ENCODE data around the gene ANXA2.
"Not testable (repeated sequence)": the region's sequence is repeated elsewhere in the genome, so short reads cannot be mapped to it uniquely, and the experiment has no call there.

The ANXA2 gene

GRCh38 chr15:60421544-60421943 lies 23.8 kb upstream of the ANXA2 start:
- Histone ChIP-seq H3K4me1 (ENCODE audit: insufficient read depth, low read length) (peaks cover 9% of the 10 kb centered on the region; the same call in 1 of the 2 replicates), H3K27ac (ENCODE audit: low read depth, low read length) (no peak overlapping the region), H3K9ac (ENCODE audit: low read depth, low read length) (no peak overlapping the region), H3K4me3 (ENCODE audit: low read length) (no peak overlapping the region), H3K9me3 (ENCODE audit: insufficient read depth, low read depth, low read length) (no peaks in the 10 kb centered on the region), H3K27me3 (ENCODE audit: insufficient read depth, low read length) (no peaks in the 10 kb centered on the region), H3K36me3 (ENCODE audit: insufficient read depth, low read length) (peaks cover 36% of the 10 kb centered on the region)
- WGBS = 100% methylated on average over 1 of the region's 1 CpG

- Histone ChIP-seq H3K9ac (ENCODE audit: low read depth, low read length) (no peak overlapping the region), H3K27ac (ENCODE audit: low read depth, low read length) (no peak overlapping the region), H3K9me3 (ENCODE audit: insufficient read depth, low read depth, low read length) (no peaks in the 10 kb centered on the region), H3K27me3 (ENCODE audit: insufficient read depth, low read length) (no peaks in the 10 kb centered on the region), H3K36me3 (ENCODE audit: insufficient read depth, low read length) (peaks cover 25% of the 10 kb centered on the region), H3K4me1 (ENCODE audit: insufficient read depth, low read length) (peaks cover 9% of the 10 kb centered on the region; the same call in 1 of the 2 replicates), H3K4me3 (ENCODE audit: low read length) (no peak overlapping the region)
- 95% methylated on average over 2 of the region's 2 CpGs for WGBS
Measured at GRCh38 chr15:60420203-60420716, 22.5 kb upstream of the ANXA2 start.

DNA sequence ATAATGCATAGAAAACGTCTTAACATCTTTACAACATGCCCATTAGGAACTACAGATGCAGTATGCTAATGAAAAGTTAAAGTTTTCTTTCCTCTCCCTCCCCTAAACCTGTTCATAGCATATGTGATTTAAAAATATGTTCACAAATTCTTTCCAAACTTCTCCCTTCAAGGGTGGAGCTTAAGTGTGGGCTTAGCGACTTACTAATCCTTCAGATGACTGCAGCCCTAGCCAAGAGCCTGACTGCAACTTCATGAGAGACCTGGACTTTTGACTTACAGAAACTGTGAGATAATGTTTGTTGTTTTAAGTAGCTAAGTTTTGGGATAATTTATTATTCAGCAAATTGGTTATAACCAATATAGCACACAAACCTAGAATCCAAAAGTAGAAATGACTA lies 22.0 kb upstream of the ANXA2 start:
- peaks cover 9% of the 10 kb centered on the region; the same call in 1 of the 2 replicates for H3K4me1 ChIP-seq (ENCODE audit: insufficient read depth, low read length)
- H3K9ac ChIP-seq (ENCODE audit: low read depth, low read length) = no peak overlapping the region
- H3K9me3 ChIP-seq (ENCODE audit: insufficient read depth, low read depth, low read length) = no peaks in the 10 kb centered on the region
- H3K27ac ChIP-seq (ENCODE audit: low read depth, low read length) = no peak overlapping the region
- H3K27me3 ChIP-seq (ENCODE audit: insufficient read depth, low read length) = no peaks in the 10 kb centered on the region
- no peak overlapping the region for H3K4me3 ChIP-seq (ENCODE audit: low read length)
- 97% methylated on average over 2 of the region's 2 CpGs for WGBS
- H3K36me3 ChIP-seq (ENCODE audit: insufficient read depth, low read length) = peaks cover 22% of the 10 kb centered on the region

DNA sequence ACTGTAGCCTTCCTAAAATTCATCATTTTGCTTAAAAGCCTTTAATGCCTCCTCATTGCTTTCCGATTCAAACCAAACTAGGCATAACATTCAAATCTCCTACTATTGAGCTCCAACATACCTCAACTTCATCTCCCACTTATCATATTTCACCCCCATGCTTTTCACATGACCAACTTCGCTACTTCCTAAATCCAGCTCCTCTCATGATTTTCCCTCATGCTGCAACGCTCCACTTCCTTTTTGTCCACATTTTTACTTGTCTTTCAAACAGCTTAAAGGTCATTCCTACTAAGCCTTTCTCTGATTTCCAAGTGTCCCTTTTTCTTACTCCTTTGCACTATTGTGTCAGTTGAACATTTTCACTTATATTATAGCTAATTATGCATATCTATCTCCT lies 20.3 kb upstream of the ANXA2 start:
- no peak overlapping the region for H3K9ac ChIP-seq (ENCODE audit: low read depth, low read length)
- peaks cover 8% of the 10 kb centered on the region; the same call in 1 of the 2 replicates for H3K4me1 ChIP-seq (ENCODE audit: insufficient read depth, low read length)
- peaks cover 18% of the 10 kb centered on the region for H3K36me3 ChIP-seq (ENCODE audit: insufficient read depth, low read length)
- no peaks in the 10 kb centered on the region for H3K9me3 ChIP-seq (ENCODE audit: insufficient read depth, low read depth, low read length)
- no peak overlapping the region for H3K27ac ChIP-seq (ENCODE audit: low read depth, low read length)
- no peak overlapping the region for H3K4me3 ChIP-seq (ENCODE audit: low read length)
- WGBS = 92% methylated on average over 3 of the region's 3 CpGs
- no peaks in the 10 kb centered on the region for H3K27me3 ChIP-seq (ENCODE audit: insufficient read depth, low read length)

DNA sequence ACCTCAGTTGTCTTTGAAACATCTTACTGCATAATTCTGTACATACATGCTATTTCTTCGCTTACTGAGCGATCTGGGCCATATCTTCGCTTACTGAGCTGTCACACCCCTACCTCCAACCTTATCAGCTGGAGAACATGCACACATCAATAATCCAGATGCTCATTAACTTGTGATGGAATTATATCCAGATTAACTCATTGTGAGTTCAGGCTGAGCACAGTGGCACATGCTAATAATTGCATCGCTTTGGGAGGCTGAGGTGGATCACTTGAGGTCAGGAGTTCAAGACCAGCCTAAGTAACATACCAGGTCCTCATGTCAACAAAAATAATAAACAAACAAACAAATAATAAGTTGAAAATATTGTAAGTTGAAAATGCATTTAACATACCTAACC lies 19.3 kb upstream of the ANXA2 start:
- H3K36me3 ChIP-seq (ENCODE audit: insufficient read depth, low read length) = peaks cover 12% of the 10 kb centered on the region
- WGBS = 95% methylated on average over 4 of the region's 4 CpGs
- H3K27me3 ChIP-seq (ENCODE audit: insufficient read depth, low read length) = no peaks in the 10 kb centered on the region
- H3K4me3 ChIP-seq (ENCODE audit: low read length) = no peak overlapping the region
- no peak overlapping the region for H3K9ac ChIP-seq (ENCODE audit: low read depth, low read length)
- no peaks in the 10 kb centered on the region for H3K9me3 ChIP-seq (ENCODE audit: insufficient read depth, low read depth, low read length)
- H3K4me1 ChIP-seq (ENCODE audit: insufficient read depth, low read length) = peaks cover 9% of the 10 kb centered on the region; the same call in 1 of the 2 replicates
- no peak overlapping the region for H3K27ac ChIP-seq (ENCODE audit: low read depth, low read length)

DNA sequence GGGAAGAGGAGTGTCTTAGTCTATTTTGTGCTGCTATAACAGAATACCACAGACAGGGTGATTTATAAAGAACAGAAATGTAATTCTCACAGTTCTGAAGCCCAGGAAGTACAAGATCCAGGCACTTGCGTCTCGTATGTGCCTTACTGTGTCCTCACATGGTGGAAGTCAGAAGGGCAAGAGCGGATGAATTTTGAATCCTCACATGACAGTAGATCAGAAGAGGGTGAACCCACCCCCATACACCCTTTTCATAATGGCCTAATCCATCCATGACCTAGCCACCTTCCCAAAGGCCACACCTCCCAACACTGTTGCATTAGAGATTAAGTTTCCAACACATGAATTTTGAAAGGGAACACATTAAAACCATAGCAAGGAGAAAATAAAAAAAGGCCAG lies 18.7 kb upstream of the ANXA2 start:
- Histone ChIP-seq H3K36me3 (ENCODE audit: insufficient read depth, low read length) (peaks cover 7% of the 10 kb centered on the region), H3K9ac (ENCODE audit: low read depth, low read length) (no peak overlapping the region), H3K4me3 (ENCODE audit: low read length) (no peak overlapping the region), H3K9me3 (ENCODE audit: insufficient read depth, low read depth, low read length) (no peaks in the 10 kb centered on the region), H3K27me3 (ENCODE audit: insufficient read depth, low read length) (no peaks in the 10 kb centered on the region), H3K27ac (ENCODE audit: low read depth, low read length) (no peak overlapping the region), H3K4me1 (ENCODE audit: insufficient read depth, low read length) (peaks cover 9% of the 10 kb centered on the region; the same call in 1 of the 2 replicates)
- 96% methylated on average over 3 of the region's 3 CpGs for whole genome bisulfite sequencing

DNA sequence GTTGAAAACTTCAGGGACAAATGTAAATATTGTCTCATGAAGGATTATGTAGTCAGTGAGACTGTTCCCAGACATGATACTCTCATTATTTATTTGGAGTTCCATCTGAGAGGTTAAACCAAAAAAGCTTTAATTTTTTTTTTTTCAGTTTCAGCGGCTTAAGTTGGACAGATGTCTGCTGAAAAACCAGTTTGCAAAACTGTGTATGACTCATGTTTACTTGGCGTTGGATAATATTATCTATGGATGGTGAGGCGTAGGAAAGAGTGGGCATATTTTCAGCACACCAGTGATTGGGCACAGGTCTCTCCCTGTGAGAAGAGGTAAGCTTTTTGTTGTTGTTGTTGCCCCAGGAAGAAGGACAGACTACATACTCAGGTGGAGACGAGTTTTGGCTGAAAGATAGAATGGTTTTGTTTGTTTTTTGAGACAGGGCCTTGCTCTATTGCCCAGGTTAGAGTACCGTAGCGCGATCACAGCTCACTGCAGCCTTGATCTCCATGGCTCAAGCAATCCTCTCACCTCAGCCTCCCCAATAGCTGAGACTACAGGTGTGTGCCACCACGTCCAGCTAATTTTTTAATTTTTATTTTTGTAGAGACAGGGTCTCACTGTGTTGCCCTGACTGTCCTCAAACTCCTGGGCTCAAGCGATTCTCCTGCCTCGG lies 16.4 kb upstream of the ANXA2 start:
- Histone ChIP-seq H3K9ac (ENCODE audit: low read depth, low read length) (no peak overlapping the region), H3K27ac (ENCODE audit: low read depth, low read length) (no peak overlapping the region), H3K4me3 (ENCODE audit: low read length) (no peak overlapping the region), H3K9me3 (ENCODE audit: insufficient read depth, low read depth, low read length) (no peaks in the 10 kb centered on the region), H3K36me3 (ENCODE audit: insufficient read depth, low read length) (no peaks in the 10 kb centered on the region), H3K4me1 (ENCODE audit: insufficient read depth, low read length) (peaks cover 9% of the 10 kb centered on the region; the same call in 1 of the 2 replicates), H3K27me3 (ENCODE audit: insufficient read depth, low read length) (no peaks in the 10 kb centered on the region)
- WGBS = 73% methylated on average over 10 of the region's 10 CpGs

DNA sequence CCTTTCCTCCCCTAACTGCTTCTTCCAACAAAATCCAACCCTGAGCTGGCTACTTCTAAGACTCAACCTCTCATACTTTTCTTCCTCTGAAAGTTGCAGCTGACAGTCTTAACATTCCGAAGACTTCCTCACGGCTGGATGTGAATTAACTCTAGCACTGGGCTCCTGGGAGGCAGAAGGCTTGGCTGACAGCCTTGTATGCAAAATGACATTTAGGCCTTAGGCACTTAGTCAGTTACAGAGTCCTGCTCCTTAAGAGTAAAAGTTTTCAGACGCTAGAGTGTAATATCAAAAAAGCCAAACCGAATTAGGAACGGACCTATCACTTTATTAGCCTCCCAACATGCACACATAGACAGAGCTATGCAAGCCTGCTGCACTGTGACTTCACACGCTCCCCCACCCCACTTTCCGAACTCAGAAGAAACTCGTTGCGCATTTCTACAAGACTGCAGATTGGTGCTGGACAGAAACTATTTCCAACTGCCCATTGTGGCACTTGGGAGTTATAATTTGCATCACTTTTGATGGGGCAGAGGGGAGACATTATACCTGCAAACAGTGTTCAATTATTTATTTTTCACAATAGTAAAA lies 15.5 kb upstream of the ANXA2 start:
- no peaks in the 10 kb centered on the region for H3K27me3 ChIP-seq (ENCODE audit: insufficient read depth, low read length)
- no peak overlapping the region for H3K9ac ChIP-seq (ENCODE audit: low read depth, low read length)
- H3K9me3 ChIP-seq (ENCODE audit: insufficient read depth, low read depth, low read length) = no peaks in the 10 kb centered on the region
- no peak overlapping the region for H3K27ac ChIP-seq (ENCODE audit: low read depth, low read length)
- 72% methylated on average over 9 of the region's 9 CpGs for WGBS
- no peaks in the 10 kb centered on the region for H3K36me3 ChIP-seq (ENCODE audit: insufficient read depth, low read length)
- no peak overlapping the region for H3K4me3 ChIP-seq (ENCODE audit: low read length)
- H3K4me1 ChIP-seq (ENCODE audit: insufficient read depth, low read length) = peaks cover 9% of the 10 kb centered on the region; the same call in 1 of the 2 replicates

DNA sequence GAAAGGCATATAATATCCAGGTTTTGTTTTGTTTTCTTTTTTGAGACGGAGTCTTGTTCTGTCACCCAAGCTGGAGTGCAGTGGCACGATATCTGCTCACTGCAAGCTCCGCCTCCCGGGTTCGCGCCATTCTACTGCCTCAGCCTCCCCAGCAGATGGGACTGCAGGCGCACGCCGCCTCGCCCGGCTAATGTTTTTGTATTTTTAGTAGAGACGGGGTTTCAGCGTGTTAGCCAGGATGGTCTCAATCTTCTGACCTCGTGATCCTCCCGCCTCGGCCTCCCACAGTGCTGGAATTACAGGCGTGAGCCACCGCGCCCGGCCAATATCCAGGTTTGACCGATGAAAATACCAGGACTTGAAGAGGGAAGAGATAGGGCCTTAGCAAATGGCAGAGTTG lies 15.0 kb upstream of the ANXA2 start:
- not testable (repeated sequence) for H3K4me1 ChIP-seq (ENCODE audit: insufficient read depth, low read length); H3K27ac ChIP-seq (ENCODE audit: low read depth, low read length); H3K4me3 ChIP-seq (ENCODE audit: low read length); H3K27me3 ChIP-seq (ENCODE audit: insufficient read depth, low read length); H3K9me3 ChIP-seq (ENCODE audit: insufficient read depth, low read depth, low read length); H3K36me3 ChIP-seq (ENCODE audit: insufficient read depth, low read length); H3K9ac ChIP-seq (ENCODE audit: low read depth, low read length)
- 93% methylated on average over 21 of the region's 21 CpGs for WGBS

DNA sequence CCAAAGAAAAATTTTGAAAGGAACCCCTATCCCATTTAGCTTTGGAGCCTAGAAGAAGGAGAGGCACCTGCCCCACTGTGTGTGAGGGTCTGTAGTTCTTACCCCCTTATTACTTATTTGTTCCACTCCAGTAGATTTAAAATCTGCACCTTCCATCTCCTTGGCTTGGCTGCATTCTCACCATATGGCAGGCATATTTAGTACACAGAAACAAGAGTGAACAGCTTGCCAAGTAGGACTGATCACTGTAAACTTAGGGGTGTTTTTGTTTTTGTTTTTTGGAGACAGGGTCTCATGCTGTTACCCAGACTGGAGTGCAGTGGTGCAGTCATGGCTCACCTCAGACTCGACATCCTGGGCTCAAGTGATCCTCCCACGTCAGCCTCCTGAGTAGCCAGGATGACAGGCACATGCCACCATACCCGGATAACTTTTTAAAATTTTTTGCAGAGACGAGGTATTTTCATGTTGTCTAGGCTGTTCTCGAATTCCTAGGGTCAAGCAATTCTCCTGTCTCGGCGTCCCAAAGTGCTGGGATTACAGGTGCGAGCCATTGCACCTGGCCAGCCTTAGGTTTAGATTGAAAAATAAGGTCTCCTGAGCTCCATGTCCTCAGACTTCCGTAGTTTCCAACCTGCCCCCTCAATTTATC lies 14.1 kb upstream of the ANXA2 start:
- no peak overlapping the region for H3K4me3 ChIP-seq (ENCODE audit: low read length)
- H3K27me3 ChIP-seq (ENCODE audit: insufficient read depth, low read length) = no peaks in the 10 kb centered on the region
- WGBS = 94% methylated on average over 9 of the region's 9 CpGs

DNA sequence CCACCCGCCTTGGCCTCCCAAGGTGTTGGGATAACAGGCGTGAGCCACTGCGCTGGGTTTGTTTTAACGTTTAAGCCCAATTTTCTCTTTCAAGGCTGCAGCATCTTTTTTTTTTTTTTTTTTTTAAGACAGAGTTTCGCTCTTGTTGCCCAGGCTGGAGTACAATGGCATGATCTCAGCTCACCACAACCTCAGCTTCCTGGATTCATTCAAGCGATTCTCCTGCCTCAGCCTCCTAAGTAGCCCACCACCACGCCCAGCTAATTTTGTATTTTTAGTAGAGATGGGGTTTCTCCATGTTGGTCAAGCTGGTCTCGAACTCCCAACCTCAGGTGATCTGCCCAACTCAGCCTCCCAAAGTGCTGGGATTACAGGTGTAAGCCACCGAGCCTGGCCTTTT lies 12.6 kb upstream of the ANXA2 start:
- peaks cover 22% of the 10 kb centered on the region; the same call in 1 of the 2 replicates for H3K4me1 ChIP-seq (ENCODE audit: insufficient read depth, low read length)
- not testable (repeated sequence) for H3K9ac ChIP-seq (ENCODE audit: low read depth, low read length); H3K27ac ChIP-seq (ENCODE audit: low read depth, low read length); H3K36me3 ChIP-seq (ENCODE audit: insufficient read depth, low read length); H3K4me3 ChIP-seq (ENCODE audit: low read length); H3K9me3 ChIP-seq (ENCODE audit: insufficient read depth, low read depth, low read length); H3K27me3 ChIP-seq (ENCODE audit: insufficient read depth, low read length)
- 92% methylated on average over 8 of the region's 9 CpGs for WGBS

More for the DNA sequence above, 14.1 kb upstream of the ANXA2 start:
- no peaks in the 10 kb centered on the region for H3K36me3 ChIP-seq (ENCODE audit: insufficient read depth, low read length)
- H3K27ac ChIP-seq (ENCODE audit: low read depth, low read length) = no peak overlapping the region
- peaks cover 16% of the 10 kb centered on the region; the same call in 1 of the 2 replicates for H3K4me1 ChIP-seq (ENCODE audit: insufficient read depth, low read length)
- H3K9ac ChIP-seq (ENCODE audit: low read depth, low read length) = no peak overlapping the region
- H3K9me3 ChIP-seq (ENCODE audit: insufficient read depth, low read depth, low read length) = no peaks in the 10 kb centered on the region

Data from HUES64 (cell line).